ENCODE data around the gene SLC7A6.

Gene SLC7A6

DNA sequence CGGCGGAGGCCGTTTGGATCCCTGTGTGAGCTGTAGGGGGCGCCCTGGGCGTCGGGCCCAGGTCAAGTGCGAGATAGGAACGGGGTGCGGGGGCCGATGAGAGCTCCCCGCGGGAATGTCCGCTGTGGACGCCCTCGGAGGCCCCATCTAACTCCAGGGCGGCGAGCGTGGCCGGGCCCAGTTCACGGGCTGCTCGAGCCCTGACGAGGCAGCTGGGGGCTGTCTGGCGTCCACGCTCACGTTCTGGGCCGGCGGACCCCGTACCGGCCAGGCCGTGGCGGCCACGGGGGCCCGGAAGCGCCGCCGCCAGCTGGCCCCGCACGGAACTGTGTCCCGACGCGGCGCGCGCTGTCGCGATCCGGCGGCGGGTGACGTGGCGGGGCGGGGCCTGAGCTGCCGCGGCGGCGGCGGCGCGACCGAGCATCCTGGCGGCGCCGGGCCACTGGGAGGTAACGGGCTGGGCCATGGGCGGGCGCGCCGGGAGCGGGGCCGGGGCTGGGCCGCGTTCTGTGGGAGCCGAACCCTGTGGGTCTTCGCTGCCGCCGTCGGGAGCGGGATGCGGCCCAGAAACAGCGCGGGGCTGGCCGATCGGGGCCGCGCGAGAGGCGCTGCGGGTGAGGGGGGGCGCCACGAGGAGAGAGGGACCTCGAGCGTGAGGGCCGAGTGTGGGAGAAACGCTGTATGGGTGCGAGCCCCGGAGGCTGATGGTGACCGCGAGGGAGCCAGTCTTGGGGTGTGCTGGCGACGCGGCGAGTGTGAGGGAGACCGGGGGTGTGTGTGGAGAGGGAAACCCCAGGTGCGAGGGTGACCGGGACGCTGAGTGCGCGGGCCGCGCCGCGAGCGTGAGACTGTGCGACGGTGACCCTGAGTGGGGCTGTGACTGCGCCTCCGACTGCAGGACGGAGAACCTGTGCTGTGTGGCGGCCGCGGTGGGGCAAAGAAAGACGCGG, at the start of gene SLC7A6:
TSS of gene SLC7A6 (plus strand) at position 399 of the 950 bp plus-strand sequence. CDS start 10,201 bp downstream, outside the sequence.
- DNase-seq = peak; percentile 43 to 60

DNA sequence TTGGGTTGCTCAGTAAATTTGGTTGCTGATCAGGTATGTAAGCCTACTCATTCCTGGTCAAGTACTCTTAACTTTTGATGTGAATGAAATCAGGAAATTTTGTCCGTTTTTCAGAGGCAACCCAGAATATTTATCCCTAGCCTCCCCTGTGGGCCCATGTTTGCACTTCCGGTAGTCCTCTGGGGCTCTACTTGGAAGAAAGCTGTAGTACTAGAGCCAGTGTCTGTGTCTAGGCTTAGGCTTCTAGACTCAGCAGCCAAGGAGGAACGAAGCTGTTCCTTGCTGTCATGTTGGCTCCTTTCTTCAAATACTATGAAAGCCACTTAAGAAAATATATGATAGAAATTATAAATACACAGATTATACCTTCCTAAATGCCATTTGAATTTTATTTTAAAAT, 49.6 kb upstream of the SLC7A6 start:
- DNase-seq = no peak

DNA sequence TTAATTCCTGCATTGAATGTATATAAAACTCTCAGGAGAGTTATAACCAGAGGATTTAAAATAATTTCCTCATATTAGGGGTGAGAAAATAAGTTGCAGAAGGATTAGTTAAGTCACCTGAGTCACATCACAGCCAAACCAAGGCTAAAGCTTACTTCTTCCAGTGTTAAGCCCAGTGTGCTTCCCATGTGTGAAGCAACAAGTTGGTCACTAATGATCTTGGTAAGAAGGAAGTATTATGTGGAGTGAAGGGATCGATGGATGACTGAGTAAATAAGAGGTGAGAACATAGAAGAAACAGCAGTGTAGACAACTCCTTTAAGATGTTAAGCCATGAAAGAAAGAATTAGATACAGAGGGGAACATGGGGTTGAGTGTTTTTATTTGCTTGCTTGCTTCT, 49.0 kb upstream of the SLC7A6 start:
- no peak for DNase-seq

- DNase-seq = no peak
Measured at GRCh38 chr16:68216240-68216639, 48.1 kb upstream of the SLC7A6 start.

DNA sequence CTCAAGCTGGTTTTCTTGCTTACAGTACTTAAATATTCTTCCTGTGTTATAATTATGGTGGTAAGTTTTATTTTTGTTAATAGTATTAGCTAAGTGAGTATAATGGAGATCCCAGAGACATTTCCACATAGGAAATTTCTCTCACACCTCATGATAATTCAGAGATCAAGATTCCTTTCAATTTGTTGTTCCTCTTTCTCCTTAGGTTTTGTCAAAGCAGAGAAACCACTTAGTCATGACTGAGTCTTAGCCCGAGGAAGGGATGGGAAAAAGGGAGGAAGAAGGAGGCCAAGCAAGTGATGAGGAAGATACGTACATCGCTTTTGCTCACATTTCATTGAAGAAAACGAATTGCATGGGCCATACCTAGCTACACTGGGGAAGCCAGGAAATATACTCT, 46.8 kb upstream of the SLC7A6 start:
- DNase-seq = no peak

GRCh38 chr16:68219725-68220351, 44.5 kb upstream of the SLC7A6 start:
- no peak for DNase-seq

- no peak for DNase-seq
Measured at GRCh38 chr16:68223072-68223471, 41.3 kb upstream of the SLC7A6 start.

DNA sequence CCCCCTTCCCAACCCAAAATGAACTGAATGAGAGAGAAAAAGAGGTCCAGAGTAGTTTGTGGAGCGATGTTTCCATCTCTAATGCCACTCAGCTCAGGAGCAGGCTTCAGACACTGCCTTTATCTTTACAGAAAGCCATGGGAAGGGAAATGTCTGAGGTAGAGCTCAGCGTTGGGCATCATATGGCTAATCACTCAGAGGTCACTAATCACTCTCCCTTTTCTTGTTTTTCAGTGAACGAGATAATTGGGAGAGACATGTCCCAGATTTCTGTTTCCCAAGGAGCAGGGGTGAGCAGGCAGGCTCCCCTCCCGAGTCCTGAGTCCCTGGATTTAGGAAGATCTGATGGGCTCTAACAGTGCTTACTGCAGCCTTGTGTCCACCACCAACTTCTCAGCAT, 38.2 kb upstream of the SLC7A6 start:
- DNase-seq = no peak

- no peak for DNase-seq
Measured at GRCh38 chr16:68227183-68227793, 37.0 kb upstream of the SLC7A6 start.

GRCh38 chr16:68227850-68228553, 36.3 kb upstream of the SLC7A6 start:
- no peak for DNase-seq

DNA sequence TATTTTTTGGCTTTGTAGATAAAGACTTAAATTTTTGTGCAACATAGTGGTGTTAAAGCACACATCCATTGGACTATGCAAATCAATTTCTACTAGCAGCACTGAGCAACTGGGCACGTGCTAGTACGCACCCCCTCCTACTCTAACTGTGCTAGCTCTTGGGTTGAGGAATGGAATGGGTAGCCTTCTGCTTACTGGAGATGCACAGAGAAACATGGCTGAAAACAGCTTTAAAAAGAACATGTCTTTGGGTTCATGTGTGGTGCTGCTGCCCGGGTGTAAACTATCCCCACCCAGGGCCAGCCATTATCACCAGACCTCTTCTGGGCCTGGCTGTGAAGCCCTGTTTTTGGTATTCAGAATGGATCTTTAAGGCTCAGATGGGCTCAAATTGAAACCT, 35.7 kb upstream of the SLC7A6 start:
- DNase-seq = no peak

GRCh38 chr16:68229431-68230175, 34.7 kb upstream of the SLC7A6 start:
- peak; percentile 27 to 70 for DNase-seq

GRCh38 chr16:68230176-68230571, 34.2 kb upstream of the SLC7A6 start:
- no peak for DNase-seq

DNA sequence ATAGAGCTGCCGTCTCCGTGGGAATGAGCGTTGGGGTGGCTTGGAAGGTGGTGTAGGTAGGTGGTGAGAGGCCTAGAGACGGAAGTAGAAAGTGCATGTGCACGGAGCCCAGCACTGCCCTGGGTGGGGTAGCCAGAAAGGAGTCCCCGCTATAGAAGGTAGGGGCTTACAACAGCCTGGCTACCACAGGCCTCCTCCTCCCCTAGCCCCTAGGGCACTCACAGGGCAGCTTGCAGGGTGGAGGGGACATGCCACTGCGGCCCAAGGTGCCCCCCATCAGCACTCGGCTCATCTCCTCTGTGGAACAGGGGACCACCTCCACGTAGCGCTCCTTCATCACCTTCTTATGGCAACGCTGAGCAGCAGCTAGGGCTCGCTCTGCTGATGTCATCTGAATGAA, 33.4 kb upstream of the SLC7A6 start:
- DNase-seq = no peak

GRCh38 chr16:68231384-68232136, 32.8 kb upstream of the SLC7A6 start:
- no peak for DNase-seq

- no peak for DNase-seq
Measured at GRCh38 chr16:68232335-68232734, 32.0 kb upstream of the SLC7A6 start.

DNA sequence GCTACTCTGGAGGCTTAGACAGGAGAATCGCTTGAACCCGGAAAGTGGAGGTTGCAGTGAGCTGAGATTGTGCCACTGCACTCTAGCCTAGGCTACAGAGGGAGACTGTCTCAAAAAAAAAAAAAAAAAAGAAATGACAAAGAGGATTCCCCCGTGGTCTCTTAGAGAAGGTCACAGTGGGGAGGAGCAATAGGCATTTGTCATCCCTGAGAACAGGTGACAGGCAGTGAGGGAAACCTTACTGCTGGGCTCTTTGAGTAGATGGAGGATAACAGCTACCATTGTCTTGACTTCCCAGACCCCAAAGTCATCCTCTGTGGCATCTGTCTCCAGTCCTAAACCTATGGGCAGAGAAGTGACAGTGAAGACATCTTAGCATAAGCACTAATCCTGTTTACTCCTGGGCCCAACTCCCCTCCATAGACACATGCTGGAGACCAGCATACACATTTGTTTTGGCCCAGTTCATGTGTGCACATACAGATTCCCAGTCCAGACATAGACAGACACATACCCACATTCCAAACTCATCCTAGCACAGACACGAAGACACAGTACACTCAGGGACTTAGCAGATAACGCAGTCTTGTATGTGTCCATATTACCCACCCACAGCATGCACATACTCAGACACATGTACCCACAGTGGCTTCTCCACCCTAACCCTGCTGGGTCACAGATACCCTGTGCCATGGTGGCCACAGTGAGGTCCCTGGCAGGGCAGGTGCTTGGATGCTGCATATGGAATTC, 31.1 kb upstream of the SLC7A6 start:
- no peak for DNase-seq

DNA sequence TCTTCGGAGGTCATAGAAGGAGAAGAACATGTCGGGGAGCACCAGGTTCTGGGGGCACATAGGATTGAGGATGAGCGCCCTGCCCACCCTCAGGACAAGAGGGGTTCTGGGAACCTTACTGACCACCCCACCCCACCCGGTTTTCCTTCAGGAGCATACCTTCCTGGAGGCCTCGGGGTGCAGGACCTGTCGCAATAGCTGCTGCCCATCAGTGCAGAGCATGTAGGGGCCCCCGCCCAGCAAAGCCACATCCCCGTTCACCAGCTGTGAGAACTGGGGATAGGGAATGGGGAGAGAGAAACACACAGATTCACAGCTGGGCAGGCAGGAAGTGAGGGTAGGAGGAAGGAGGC, 30.5 kb upstream of the SLC7A6 start:
- no peak for DNase-seq

DNA sequence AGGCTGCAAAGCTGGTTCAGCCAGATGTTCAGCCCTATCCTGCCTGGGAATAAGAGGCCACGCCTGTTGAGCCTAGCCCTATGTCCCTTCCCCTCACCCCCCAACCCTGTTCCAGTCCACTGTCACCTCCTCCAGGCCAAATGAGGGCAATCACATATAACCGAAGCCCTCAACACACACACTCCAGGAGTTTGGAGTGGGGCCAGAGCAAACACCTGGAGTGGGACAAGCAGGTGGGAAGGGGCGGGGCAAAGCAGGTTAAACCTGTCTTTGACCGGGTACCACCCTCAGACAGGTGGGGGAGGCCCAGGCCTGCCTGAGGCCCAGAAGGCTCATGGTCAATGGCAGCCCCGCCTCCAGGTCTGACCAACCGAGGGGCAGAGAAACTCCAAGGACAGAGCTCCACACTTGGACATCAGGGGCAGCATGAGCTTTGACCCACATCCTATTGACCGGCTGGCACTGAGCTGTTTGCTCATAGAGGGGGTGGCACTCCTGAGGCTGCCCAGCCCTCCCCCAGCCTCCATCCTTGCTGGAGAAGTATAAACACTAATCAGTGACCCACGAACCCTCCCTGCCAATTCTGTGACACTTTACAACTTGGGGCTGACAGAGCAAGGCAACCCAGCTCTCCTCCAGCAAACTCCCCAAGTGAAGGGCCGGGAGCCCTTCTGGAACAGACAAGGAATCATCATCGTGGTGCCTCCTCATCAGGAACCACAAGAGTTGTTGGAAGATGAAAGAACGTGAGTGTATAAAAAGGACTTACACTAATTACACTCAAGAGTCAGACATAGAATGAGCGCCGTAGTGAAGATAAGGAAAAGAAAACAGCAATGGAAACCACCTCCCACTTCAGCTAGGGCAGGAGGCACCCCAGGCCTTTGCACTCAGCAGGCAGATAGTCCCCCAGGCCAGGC, 29.9 kb upstream of the SLC7A6 start:
- DNase-seq = no peak
